Liver (tissue), 9 donors: ENCODE data around the gene BRD4. TPM values are rescaled to one million over a fixed set of nuclear protein-coding genes. Genes with fewer than 3 reads are reported as not detected.

Experiments used
- DNase-seq: peaks from one replicate; pipeline ENCODE4 v3.0.0-alpha.2; 2017; ENCODE audit warnings: low spot score
- H3K27ac ChIP-seq, 2 donors: one replicate each; pipeline ENCODE4 v1.7.0; 2013; ENCODE audit warnings: inconsistent platforms in 2 of 2, low read length in 2 of 2, control low read depth in 1 of 2, low read depth in 1 of 2, mild to moderate bottlenecking in 1 of 2
- H3K27me3 ChIP-seq, 4 donors: one replicate each; pipeline versions ENCODE4 v1.6.1 to v1.7.0; 2013; ENCODE audit warnings: low read length in 3 of 4, inconsistent platforms in 1 of 4, mild to moderate bottlenecking in 1 of 4, moderate library complexity in 1 of 4; ENCODE audit not compliant: control insufficient read depth in 4 of 4, insufficient read depth in 4 of 4
- H3K36me3 ChIP-seq, 4 donors: one replicate each; pipeline versions ENCODE4 v1.6.1 to v1.7.0; 2013; ENCODE audit warnings: low read length in 3 of 4, mild to moderate bottlenecking in 3 of 4, low read depth in 1 of 4, moderate library complexity in 1 of 4; ENCODE audit not compliant: control insufficient read depth in 4 of 4, insufficient read depth in 3 of 4
- H3K4me1 ChIP-seq, 4 donors: one replicate each; pipeline versions ENCODE4 v1.6.1 to v1.7.0; 2013; ENCODE audit warnings: low read length in 3 of 4, mild to moderate bottlenecking in 3 of 4, moderate library complexity in 1 of 4; ENCODE audit not compliant: control insufficient read depth in 4 of 4, insufficient read depth in 4 of 4
- H3K4me3 ChIP-seq, 3 donors: one replicate each; pipeline versions ENCODE4 v1.6.1 to v1.7.0; 2013; ENCODE audit warnings: low read length in 3 of 3, control low read depth in 1 of 3, low read depth in 1 of 3, mild to moderate bottlenecking in 1 of 3
- H3K9ac ChIP-seq, 2 donors: one replicate each; pipeline ENCODE4 v1.7.0; 2013; ENCODE audit warnings: low read length in 2 of 2, mild to moderate bottlenecking in 2 of 2, moderate library complexity in 2 of 2, control low read depth in 1 of 2, low read depth in 1 of 2
- H3K9me3 ChIP-seq, 4 donors: one replicate each; pipeline versions ENCODE4 v1.6.1 to v1.7.0; 2013; ENCODE audit warnings: low read length in 3 of 4; ENCODE audit not compliant: control insufficient read depth in 4 of 4
- EGR1 ChIP-seq, 2 donors: IDR thresholded peaks; 2 replicates each; pipeline ENCODE4 v1.6.1; 2016 to 2018; ENCODE audit warnings: antibody characterized with exemption in 2 of 2, low read depth in 2 of 2
- FOXA1 ChIP-seq: IDR thresholded peaks from 2 replicates; pipeline ENCODE4 v1.6.1; 2016; ENCODE audit warnings: antibody characterized with exemption
- FOXA2 ChIP-seq: IDR thresholded peaks from 2 replicates; pipeline ENCODE4 v1.6.1; 2016; ENCODE audit warnings: antibody characterized with exemption
- GABPA ChIP-seq, 2 donors: IDR thresholded peaks in 1 of 2; conservative IDR thresholded peaks in 1 of 2; 2 replicates each; pipeline ENCODE4 v1.6.1; 2016; ENCODE audit warnings: antibody characterized with exemption in 2 of 2, mild to moderate bottlenecking in 1 of 2, moderate library complexity in 1 of 2
- HNF4A ChIP-seq, 2 donors: conservative IDR thresholded peaks; 2 replicates each; pipeline ENCODE4 v1.6.1; 2016; ENCODE audit warnings: antibody characterized with exemption in 2 of 2, mild to moderate bottlenecking in 2 of 2
- HNF4G ChIP-seq: IDR thresholded peaks from 2 replicates; pipeline ENCODE4 v1.6.1; 2016; ENCODE audit warnings: antibody characterized with exemption
- JUND ChIP-seq, 2 donors: IDR thresholded peaks; 2 replicates each; pipeline ENCODE4 v1.6.1; 2016; ENCODE audit warnings: antibody characterized with exemption in 2 of 2
- NR2F2 ChIP-seq: IDR thresholded peaks from 2 replicates; pipeline ENCODE4 v1.6.1; 2016; ENCODE audit warnings: antibody characterized with exemption
- RAD21 ChIP-seq, 2 donors: IDR thresholded peaks; 2 replicates each; pipeline ENCODE4 v1.6.1; 2016; ENCODE audit warnings: antibody characterized with exemption in 2 of 2, mild to moderate bottlenecking in 2 of 2
- RXRA ChIP-seq, 2 donors: IDR thresholded peaks; 2 replicates each; pipeline ENCODE4 v1.6.1; 2017 to 2018; ENCODE audit warnings: antibody characterized with exemption in 2 of 2, mild to moderate bottlenecking in 1 of 2
- SP1 ChIP-seq: IDR thresholded peaks from 2 replicates; pipeline ENCODE4 v1.6.1; 2018; ENCODE audit warnings: antibody characterized with exemption, mild to moderate bottlenecking
- TAF1 ChIP-seq: conservative IDR thresholded peaks from 2 replicates; pipeline ENCODE4 v1.6.1; 2016; ENCODE audit warnings: antibody characterized with exemption, mild to moderate bottlenecking
- YY1 ChIP-seq: IDR thresholded peaks from 2 replicates; pipeline ENCODE4 v1.6.1; 2016; ENCODE audit warnings: antibody characterized with exemption, mild to moderate bottlenecking
- WGBS: extraction: QIAGEN DNeasy Blood & Tissue Kit; methylation state at CpG from one replicate; pipeline ENCODE4 v1.1.7; 2013; 5-methylcytosine and 5-hydroxymethylcytosine counted together
- polyA plus RNA-seq, 2 donors: library from polyadenylated mRNA; stranded (reverse) in 1 of 2; unstranded in 1 of 2; fragments of 200-250 nt in 1 of 2; fragments of >200 nt in 1 of 2; fragmentation: Nextera tagmentation in 1 of 2; extraction: Ambion mirVana in 1 of 2; gene quantifications; one replicate each; pipeline versions ENCODE4 v1.2.1 to v1.2.3, GENCODE V29; 2013 to 2015
- total RNA-seq, 2 donors: library from RNA; depleted of rRNA; stranded (reverse); fragments of >200 nt; gene quantifications; one replicate each; pipeline ENCODE4 v1.2.3, GENCODE V29; 2014
- TF ChIP-seq, protein P1 (sequence below): IDR thresholded peaks from 2 replicates; pipeline ENCODE4 v1.6.1; 2016; ENCODE audit warnings: antibody characterized with exemption
- TF ChIP-seq, protein P2 (sequence below): IDR thresholded peaks from 2 replicates; pipeline ENCODE4 v1.6.1; 2016; ENCODE audit warnings: antibody characterized with exemption, mild to moderate bottlenecking
- donor health status: healthy.
- donor health status: healthy.
- donor health status: healthy.
- donor health status: healthy.
- donor health status: healthy.

The BRD4 gene
- total and polyA plus RNA-seq, 4 donors, result 13.6 to 25.8 (median 20.5) TPM

DNA sequence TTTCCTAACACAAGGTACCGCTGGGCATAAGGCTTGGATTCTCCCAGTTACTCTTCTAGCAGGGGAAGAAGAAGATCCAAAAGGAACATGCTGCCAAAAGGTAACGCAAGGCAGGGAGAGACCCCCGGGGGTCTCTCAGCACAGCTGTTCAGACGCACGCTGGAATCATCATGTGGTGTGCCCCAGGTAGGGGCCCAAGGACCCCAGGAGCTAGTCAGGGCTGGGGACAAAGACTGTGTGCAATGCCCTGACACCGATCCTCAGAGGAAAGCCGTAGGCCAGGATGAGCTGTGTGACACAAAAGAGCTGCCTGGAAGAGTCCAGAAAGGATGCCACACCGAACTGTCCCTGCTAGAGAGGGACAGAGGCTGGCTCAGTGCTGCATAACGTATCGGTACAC is 77.8 kb downstream of the BRD4 start:
- TF ChIP-seq GABPA (IDR thresholded peaks at IDR 0.05 in 1 of 2, conservative IDR thresholded peaks at IDR 0.05 in 1 of 2) (no peak), HNF4G (no peak), HNF4A (conservative IDR thresholded peaks at IDR 0.05) (no peak), NR2F2 (no peak), EGR1 (IDR thresholded peaks at IDR 0.05; ENCODE audit: low read depth in 2 of 2) (no peak), FOXA1 (no peak), FOXA2 (no peak), RXRA (IDR thresholded peaks at IDR 0.05) (no peak), YY1 (no peak), SP1 (no peak), JUND (IDR thresholded peaks at IDR 0.05) (no peak), TAF1 (no peak), RAD21 (IDR thresholded peaks at IDR 0.05) (no peak)
- TF ChIP-seq, protein P1, sequence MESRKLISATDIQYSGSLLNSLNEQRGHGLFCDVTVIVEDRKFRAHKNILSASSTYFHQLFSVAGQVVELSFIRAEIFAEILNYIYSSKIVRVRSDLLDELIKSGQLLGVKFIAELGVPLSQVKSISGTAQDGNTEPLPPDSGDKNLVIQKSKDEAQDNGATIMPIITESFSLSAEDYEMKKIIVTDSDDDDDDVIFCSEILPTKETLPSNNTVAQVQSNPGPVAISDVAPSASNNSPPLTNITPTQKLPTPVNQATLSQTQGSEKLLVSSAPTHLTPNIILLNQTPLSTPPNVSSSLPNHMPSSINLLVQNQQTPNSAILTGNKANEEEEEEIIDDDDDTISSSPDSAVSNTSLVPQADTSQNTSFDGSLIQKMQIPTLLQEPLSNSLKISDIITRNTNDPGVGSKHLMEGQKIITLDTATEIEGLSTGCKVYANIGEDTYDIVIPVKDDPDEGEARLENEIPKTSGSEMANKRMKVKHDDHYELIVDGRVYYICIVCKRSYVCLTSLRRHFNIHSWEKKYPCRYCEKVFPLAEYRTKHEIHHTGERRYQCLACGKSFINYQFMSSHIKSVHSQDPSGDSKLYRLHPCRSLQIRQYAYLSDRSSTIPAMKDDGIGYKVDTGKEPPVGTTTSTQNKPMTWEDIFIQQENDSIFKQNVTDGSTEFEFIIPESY, result no peak
- TF ChIP-seq, protein P2, sequence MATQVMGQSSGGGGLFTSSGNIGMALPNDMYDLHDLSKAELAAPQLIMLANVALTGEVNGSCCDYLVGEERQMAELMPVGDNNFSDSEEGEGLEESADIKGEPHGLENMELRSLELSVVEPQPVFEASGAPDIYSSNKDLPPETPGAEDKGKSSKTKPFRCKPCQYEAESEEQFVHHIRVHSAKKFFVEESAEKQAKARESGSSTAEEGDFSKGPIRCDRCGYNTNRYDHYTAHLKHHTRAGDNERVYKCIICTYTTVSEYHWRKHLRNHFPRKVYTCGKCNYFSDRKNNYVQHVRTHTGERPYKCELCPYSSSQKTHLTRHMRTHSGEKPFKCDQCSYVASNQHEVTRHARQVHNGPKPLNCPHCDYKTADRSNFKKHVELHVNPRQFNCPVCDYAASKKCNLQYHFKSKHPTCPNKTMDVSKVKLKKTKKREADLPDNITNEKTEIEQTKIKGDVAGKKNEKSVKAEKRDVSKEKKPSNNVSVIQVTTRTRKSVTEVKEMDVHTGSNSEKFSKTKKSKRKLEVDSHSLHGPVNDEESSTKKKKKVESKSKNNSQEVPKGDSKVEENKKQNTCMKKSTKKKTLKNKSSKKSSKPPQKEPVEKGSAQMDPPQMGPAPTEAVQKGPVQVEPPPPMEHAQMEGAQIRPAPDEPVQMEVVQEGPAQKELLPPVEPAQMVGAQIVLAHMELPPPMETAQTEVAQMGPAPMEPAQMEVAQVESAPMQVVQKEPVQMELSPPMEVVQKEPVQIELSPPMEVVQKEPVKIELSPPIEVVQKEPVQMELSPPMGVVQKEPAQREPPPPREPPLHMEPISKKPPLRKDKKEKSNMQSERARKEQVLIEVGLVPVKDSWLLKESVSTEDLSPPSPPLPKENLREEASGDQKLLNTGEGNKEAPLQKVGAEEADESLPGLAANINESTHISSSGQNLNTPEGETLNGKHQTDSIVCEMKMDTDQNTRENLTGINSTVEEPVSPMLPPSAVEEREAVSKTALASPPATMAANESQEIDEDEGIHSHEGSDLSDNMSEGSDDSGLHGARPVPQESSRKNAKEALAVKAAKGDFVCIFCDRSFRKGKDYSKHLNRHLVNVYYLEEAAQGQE, result no peak
- Histone ChIP-seq H3K9ac (no peak overlapping the region), H3K4me1 (peaks cover 0 to 2% (median under 1%) of the 10 kb centered on the region in 4 donors), H3K27me3 (no peaks in the 10 kb centered on the region), H3K9me3 (no peaks in the 10 kb centered on the region), H3K4me3 (no peak overlapping the region), H3K36me3 (peaks cover 24 to 86% (median 65%) of the 10 kb centered on the region in 4 donors), H3K27ac (no peak overlapping the region)
- DNase-seq, result no peak
- WGBS, result 96% methylated on average over 10 of the region's 10 CpGs

DNA sequence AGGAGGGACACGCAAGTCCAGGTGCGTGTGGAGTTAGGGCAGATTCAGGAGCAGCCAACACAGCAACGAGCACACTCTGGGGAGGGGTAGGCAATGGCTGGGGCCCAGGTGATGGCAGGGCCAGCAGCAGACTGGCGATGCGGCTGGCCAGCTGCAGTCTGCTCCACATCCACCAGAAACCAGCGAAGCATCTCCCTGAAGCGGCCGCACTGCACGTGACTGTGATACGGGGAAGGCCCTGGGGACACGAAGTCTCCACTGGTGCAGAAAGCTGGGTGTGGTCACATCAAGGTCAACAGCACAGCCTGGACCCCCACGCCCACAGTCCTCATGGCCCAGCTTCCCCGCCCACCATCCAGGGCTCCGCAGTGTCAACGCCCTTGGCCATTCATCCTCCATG is 78.8 kb downstream of the BRD4 start:
- Histone ChIP-seq H3K27ac (no peak overlapping the region), H3K36me3 (peaks cover 24 to 80% (median 56%) of the 10 kb centered on the region in 4 donors), H3K4me3 (no peak overlapping the region), H3K4me1 (peaks cover 3 to 12% (median 9%) of the 10 kb centered on the region in 4 donors), H3K9ac (no peak overlapping the region), H3K9me3 (no peaks in the 10 kb centered on the region), H3K27me3 (no peaks in the 10 kb centered on the region)
- DNase-seq, result no peak
- 90% methylated on average over 15 of the region's 15 CpGs for WGBS
- TF ChIP-seq RXRA (IDR thresholded peaks at IDR 0.05) (peak in 1 of 2 donors; percentile 19), SP1 (peak; percentile 14), RAD21 (IDR thresholded peaks at IDR 0.05) (no peak), GABPA (IDR thresholded peaks at IDR 0.05 in 1 of 2, conservative IDR thresholded peaks at IDR 0.05 in 1 of 2) (no peak)
- TF ChIP-seq, protein P1, result no peak
